Endodermal cell (in vitro differentiated cells): Measurements from ENCODE around the gene IDI1. TPM values are rescaled to one million over a fixed set of nuclear protein-coding genes. Genes with fewer than 3 reads are reported as not detected.

Experiments
- DNase-seq: peaks from one replicate; pipeline ENCODE4 v3.0.0-alpha.2; 2017
- H3K27ac ChIP-seq: 2 replicates; pipeline ENCODE4 v1.5.1; 2013; ENCODE audit warnings: mild to moderate bottlenecking, low read depth, low read length, moderate library complexity
- H3K27me3 ChIP-seq: 2 replicates; pipeline ENCODE4 v1.6.1; 2013; ENCODE audit warnings: mild to moderate bottlenecking, low read length, moderate library complexity; ENCODE audit not compliant: insufficient read depth, control insufficient read depth, poor library complexity, severe bottlenecking
- H3K36me3 ChIP-seq: 2 replicates; pipeline ENCODE4 v1.7.0; 2013; ENCODE audit warnings: mild to moderate bottlenecking, low read length, moderate library complexity; ENCODE audit not compliant: control insufficient read depth, insufficient read depth
- H3K4me1 ChIP-seq: one replicate; pipeline ENCODE4 v1.7.0; 2013; ENCODE audit warnings: low read length; ENCODE audit not compliant: control insufficient read depth, insufficient read depth
- H3K4me3 ChIP-seq: 2 replicates; pipeline ENCODE4 v1.5.1; 2013; ENCODE audit warnings: mild to moderate bottlenecking, low read length, moderate library complexity
- H3K9ac ChIP-seq: 2 replicates; pipeline ENCODE4 v1.6.1; 2013; ENCODE audit warnings: mild to moderate bottlenecking, low read length, moderate library complexity; ENCODE audit not compliant: poor library complexity, severe bottlenecking; ENCODE audit errors: extremely low read depth
- H3K9me3 ChIP-seq: 2 replicates; pipeline ENCODE4 v1.6.1; 2013; ENCODE audit warnings: mild to moderate bottlenecking, low read length, moderate library complexity; ENCODE audit not compliant: control insufficient read depth
- H3K27ac Mint-ChIP-seq: 2 replicates; pipeline ENCODE4 v1.8.0; 2020; ENCODE audit warnings: mixed read lengths
- H3K27me3 Mint-ChIP-seq: 2 replicates; pipeline ENCODE4 v1.8.0; 2021; ENCODE audit warnings: mild to moderate bottlenecking, mixed read lengths; ENCODE audit not compliant: insufficient read depth
- H3K36me3 Mint-ChIP-seq: 2 replicates; pipeline ENCODE4 v1.8.0; 2020; ENCODE audit warnings: low read depth, mixed read lengths
- H3K4me1 Mint-ChIP-seq: 2 replicates; pipeline ENCODE4 v1.8.0; 2020; ENCODE audit warnings: mixed read lengths
- H3K4me3 Mint-ChIP-seq: 2 replicates; pipeline ENCODE4 v1.8.0; 2020; ENCODE audit warnings: mild to moderate bottlenecking, moderate library complexity, mixed read lengths
- H3K9me3 Mint-ChIP-seq: 2 replicates; pipeline ENCODE4 v1.8.0; 2020; ENCODE audit warnings: mild to moderate bottlenecking, mixed read lengths
- WGBS, 2 experiments: methylation state at CpG; one replicate each; pipeline versions ENCODE4 v1.1.5 to v1.1.7; 2013; ENCODE audit warnings: missing lambda C conversion rate in 2 of 2, mixed read lengths in 1 of 2; ENCODE audit not compliant: insufficient coverage in 1 of 2, insufficient read length in 1 of 2; 5-methylcytosine and 5-hydroxymethylcytosine counted together
- total RNA-seq, 2 donors: library from RNA; stranded (reverse); fragmentation: NEBNext Ultra II Directional in 1 of 2; extraction: Animal tissue kit (Norgen Biotek cat#: 25700) in 1 of 2; gene quantifications; 2 replicates in 1 of 2; 3 replicates in 1 of 2; pipeline ENCODE4 v1.2.1, GENCODE V29; 2021
- TF ChIP-seq, protein P1 (sequence below): fragments of 200-600 bp; sonication (generic); conservative IDR thresholded peaks from 2 replicates; pipeline ENCODE4 v1.5.0; 2021; ENCODE audit warnings: antibody characterized with exemption, mild to moderate bottlenecking

Gene IDI1
- total RNA-seq, 2 donors from 2014 or later: 36.3 to 53.3 TPM

DNA sequence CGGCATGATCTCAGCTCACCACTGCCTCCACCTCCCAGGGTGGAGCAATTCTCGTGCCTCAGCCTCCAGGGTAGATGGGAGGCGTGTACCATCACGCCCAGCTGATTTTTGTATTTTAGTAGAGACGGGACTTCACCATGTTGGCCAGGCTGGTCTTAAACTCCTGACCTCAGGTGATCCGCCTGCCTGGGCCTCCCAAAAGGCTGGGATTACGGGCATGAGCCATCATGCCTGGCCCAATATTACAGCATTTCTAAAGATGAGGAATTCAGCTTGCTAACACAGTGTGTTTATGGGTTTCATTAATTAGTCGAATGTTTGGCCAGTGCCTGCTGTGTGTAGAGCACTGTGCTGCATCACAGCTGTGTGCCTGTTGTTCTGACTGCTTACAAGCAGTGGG, 11.0 kb upstream of the IDI1 start:
- no peak for DNase-seq
- no peak overlapping the region for H3K27ac Mint-ChIP-seq
- H3K9me3 Mint-ChIP-seq: no peaks in the 10 kb centered on the region
- no peak overlapping the region for H3K9ac ChIP-seq
- H3K4me3 ChIP-seq: no peak overlapping the region
- peaks cover 18% of the 10 kb centered on the region for H3K4me1 Mint-ChIP-seq
- H3K4me1 ChIP-seq: no peaks in the 10 kb centered on the region
- no peaks in the 10 kb centered on the region for H3K36me3 Mint-ChIP-seq
- no peaks in the 10 kb centered on the region for H3K27me3 Mint-ChIP-seq
- 92 to 94% methylated on average over 8 of the region's 8 CpGs for WGBS, 2 experiments
- H3K27ac ChIP-seq: no peak overlapping the region
- TF ChIP-seq, protein P1, sequence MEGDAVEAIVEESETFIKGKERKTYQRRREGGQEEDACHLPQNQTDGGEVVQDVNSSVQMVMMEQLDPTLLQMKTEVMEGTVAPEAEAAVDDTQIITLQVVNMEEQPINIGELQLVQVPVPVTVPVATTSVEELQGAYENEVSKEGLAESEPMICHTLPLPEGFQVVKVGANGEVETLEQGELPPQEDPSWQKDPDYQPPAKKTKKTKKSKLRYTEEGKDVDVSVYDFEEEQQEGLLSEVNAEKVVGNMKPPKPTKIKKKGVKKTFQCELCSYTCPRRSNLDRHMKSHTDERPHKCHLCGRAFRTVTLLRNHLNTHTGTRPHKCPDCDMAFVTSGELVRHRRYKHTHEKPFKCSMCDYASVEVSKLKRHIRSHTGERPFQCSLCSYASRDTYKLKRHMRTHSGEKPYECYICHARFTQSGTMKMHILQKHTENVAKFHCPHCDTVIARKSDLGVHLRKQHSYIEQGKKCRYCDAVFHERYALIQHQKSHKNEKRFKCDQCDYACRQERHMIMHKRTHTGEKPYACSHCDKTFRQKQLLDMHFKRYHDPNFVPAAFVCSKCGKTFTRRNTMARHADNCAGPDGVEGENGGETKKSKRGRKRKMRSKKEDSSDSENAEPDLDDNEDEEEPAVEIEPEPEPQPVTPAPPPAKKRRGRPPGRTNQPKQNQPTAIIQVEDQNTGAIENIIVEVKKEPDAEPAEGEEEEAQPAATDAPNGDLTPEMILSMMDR: no peak
- no peaks in the 10 kb centered on the region for H3K9me3 ChIP-seq
- H3K4me3 Mint-ChIP-seq: no peak overlapping the region
- no peaks in the 10 kb centered on the region for H3K27me3 ChIP-seq
- H3K36me3 ChIP-seq: peaks cover 9% of the 10 kb centered on the region

DNA sequence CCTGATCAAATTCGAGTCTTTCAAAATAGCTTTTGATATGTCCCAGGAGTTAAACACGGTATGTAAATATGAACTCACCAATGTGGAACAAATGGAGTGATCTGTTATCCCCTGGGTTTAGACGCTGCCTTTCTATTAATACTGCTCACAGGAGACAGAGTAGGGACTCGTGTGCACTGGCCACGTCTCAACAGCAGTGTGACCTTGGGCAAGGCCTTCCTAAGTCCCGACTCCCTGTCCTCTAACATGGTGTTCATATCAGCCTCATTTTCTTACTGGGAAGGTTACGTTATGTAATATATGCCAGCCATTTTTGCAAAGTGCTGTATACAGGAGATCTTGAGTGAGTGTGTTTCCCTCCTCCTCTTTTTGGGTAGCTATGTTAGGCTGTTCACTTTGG, 9.1 kb upstream of the IDI1 start:
- Histone ChIP-seq H3K4me3 (peak overlapping the region; percentile 96), H3K27ac (no peak overlapping the region), H3K36me3 (peaks cover 28% of the 10 kb centered on the region), H3K9ac (no peak overlapping the region), H3K4me1 (no peaks in the 10 kb centered on the region), H3K27me3 (no peaks in the 10 kb centered on the region), H3K9me3 (no peaks in the 10 kb centered on the region)
- H3K27ac Mint-ChIP-seq: no peak overlapping the region
- peak overlapping the region; percentile 98 for H3K4me3 Mint-ChIP-seq
- no peak for DNase-seq
- no peaks in the 10 kb centered on the region for H3K27me3 Mint-ChIP-seq
- peaks cover 18% of the 10 kb centered on the region for H3K36me3 Mint-ChIP-seq
- 85 to 94% methylated on average over 5 to 7 of the region's 7 CpGs for WGBS, 2 experiments
- peaks cover 24% of the 10 kb centered on the region for H3K4me1 Mint-ChIP-seq
- TF ChIP-seq, protein P1: no peak
- no peaks in the 10 kb centered on the region for H3K9me3 Mint-ChIP-seq

DNA sequence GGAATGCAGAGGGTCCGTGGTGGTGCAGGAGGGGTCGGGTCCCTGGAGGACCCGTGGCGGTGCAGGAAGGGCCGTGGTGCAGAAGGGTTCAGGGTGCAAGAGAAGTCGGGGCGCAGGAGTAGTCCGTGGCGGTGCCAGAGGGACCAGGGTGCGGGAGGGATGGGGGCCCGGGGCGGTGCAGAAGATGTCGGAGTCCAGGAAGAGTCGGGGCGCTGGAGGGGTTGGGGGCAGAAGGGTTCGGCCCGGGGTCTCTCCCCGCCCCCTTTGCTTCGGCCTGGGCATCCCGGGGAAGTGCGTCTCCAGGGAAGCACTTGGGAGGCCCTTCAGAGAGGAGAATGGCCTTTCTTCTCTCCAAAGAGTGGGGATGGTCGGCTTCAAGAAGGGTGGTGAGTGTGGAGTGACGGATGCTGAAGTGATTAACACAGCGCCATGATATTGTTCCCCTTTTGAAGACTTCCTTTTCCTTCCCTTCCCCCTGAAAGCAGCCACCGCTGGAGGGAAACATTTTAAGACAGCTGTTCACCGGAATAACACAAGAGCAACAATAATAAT, 8.3 kb upstream of the IDI1 start:
- no peaks in the 10 kb centered on the region for H3K27me3 ChIP-seq
- H3K4me1 Mint-ChIP-seq: peaks cover 24% of the 10 kb centered on the region
- no peaks in the 10 kb centered on the region for H3K4me1 ChIP-seq
- peak overlapping the region; percentile 78 for H3K27ac Mint-ChIP-seq
- DNase-seq: no peak
- TF ChIP-seq, protein P1: no peak
- H3K36me3 Mint-ChIP-seq: peaks cover 26% of the 10 kb centered on the region
- H3K27ac ChIP-seq: no peak overlapping the region
- no peaks in the 10 kb centered on the region for H3K27me3 Mint-ChIP-seq
- peaks cover 37% of the 10 kb centered on the region for H3K36me3 ChIP-seq
- peak overlapping the region; percentile 88 for H3K9ac ChIP-seq
- H3K4me3 Mint-ChIP-seq: peak overlapping the region; percentile 98
- no peaks in the 10 kb centered on the region for H3K9me3 ChIP-seq
- peak overlapping the region; percentile 96 for H3K4me3 ChIP-seq
- no peaks in the 10 kb centered on the region for H3K9me3 Mint-ChIP-seq
- 0 to 1% methylated on average over 4 to 25 of the region's 26 CpGs for WGBS, 2 experiments
